Fibroblast of skin of scalp (primary cell): Measurements from ENCODE around the gene ORM1. TPM values are rescaled to one million over a fixed set of nuclear protein-coding genes. Genes with fewer than 3 reads are reported as not detected.
"Not testable (repeated sequence)": the region's sequence is repeated elsewhere in the genome, so short reads cannot be mapped to it uniquely, and the experiment has no call there.

Experiments
- DNase-seq: peaks from one replicate; pipeline ENCODE4 v3.0.0-alpha.2; 2013
- polyA plus RNA-seq, 2 experiments: library from polyadenylated mRNA; unstranded; fragments of 120-200 nt; gene quantifications; one replicate each; pipeline ENCODE4 v1.2.1, GENCODE V29; 2013; ENCODE audit not compliant: insufficient read length in 2 of 2

Gene ORM1
- polyA plus RNA-seq (2013, experiment 1 of 2; ENCODE audit: insufficient read length): not detected
- 0.37 TPM for polyA plus RNA-seq (2013, experiment 2 of 2; ENCODE audit: insufficient read length)

DNA sequence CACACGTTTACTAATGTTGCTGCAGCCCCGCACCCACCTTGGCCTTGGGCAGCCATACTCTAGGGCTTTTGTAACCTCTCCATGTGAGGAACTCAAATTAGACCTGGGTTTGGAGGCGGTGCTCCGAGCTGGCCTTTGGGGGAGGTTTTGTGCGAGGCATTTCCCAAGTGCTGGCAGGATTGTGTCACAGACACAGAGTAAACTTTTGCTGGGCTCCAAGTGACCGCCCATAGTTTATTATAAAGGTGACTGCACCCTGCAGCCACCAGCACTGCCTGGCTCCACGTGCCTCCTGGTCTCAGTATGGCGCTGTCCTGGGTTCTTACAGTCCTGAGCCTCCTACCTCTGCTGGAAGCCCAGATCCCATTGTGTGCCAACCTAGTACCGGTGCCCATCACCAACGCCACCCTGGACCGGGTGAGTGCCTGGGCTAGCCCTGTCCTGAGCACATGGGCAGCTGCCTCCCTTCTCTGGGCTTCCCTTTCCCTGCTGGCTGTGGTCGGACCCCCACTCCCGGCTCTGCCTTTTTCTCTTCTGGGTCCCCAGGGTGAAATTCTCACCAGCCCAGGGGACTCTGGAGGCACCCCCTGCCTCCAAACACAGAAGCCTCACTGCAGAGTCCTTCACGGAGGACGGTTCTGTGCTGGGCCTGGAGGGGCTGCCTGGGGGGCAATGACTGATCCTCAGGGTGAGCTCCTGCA is at the start of gene ORM1:
TSS of gene ORM1 (plus strand) at position 268 of the 701 bp plus-strand sequence. CDS start at position 304, 36 bp downstream.
- DNase-seq: not testable (repeated sequence)

DNA sequence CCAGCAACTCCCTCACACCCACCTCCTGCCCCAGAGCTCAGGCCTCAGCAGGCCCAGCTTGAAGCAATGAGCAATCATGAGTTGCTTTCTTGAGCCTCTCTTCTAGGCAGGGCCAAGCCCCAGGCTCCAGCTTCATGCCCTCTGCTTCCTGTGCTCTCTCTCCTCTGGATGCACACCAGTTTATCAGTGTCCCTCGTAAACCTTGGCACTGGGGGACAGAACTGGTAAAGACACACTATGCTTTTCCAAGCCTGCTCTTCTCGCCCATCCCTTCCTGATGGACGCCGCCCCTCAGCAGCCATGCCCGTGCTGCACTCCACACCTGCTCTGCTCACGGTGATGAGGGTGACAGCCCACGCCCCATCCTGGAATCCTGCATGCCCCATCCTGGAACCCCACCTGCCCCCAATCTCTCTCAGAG is 49.4 kb upstream of the ORM1 start:
- DNase-seq: no peak

- no peak for DNase-seq
Measured at GRCh38 chr9:114274217-114274616, 48.7 kb upstream of the ORM1 start.

DNA sequence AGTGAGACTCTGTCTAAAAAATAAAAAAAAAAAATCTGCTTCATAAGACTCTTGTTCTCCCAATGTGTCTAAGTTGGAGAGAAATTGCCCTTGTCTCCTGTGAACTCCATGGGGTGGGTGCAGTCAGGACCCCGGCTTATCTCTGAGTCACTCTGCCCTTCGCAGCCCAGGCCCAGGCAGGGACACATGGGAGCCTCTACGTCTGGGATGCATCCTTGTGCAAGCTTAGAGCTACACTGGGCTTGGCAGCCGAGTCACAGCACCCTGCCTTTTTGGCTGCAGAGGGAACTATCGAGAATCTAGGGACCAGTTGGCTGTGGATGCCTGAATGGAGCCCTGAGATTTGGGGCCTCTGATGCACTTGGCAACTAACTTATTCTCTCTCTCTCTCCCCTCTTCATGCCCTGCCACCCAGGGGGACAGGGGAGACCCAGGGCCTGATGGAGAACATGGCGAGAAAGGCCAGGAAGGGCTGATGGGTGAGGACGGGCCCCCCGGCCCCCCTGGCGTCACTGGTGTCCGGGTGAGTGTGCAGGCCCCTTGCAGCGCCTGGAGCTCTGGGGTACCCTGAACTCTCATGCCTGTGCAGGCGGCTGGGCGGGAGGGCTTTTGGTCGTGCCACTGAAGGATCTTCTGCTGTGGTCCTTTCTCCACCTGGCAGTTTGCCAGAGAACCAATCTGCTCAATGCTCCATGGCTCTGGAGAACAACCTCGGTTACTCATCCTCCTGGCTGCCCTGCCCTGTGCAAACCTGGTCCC is 47.5 kb upstream of the ORM1 start:
- peak; percentile 17 for DNase-seq

DNA sequence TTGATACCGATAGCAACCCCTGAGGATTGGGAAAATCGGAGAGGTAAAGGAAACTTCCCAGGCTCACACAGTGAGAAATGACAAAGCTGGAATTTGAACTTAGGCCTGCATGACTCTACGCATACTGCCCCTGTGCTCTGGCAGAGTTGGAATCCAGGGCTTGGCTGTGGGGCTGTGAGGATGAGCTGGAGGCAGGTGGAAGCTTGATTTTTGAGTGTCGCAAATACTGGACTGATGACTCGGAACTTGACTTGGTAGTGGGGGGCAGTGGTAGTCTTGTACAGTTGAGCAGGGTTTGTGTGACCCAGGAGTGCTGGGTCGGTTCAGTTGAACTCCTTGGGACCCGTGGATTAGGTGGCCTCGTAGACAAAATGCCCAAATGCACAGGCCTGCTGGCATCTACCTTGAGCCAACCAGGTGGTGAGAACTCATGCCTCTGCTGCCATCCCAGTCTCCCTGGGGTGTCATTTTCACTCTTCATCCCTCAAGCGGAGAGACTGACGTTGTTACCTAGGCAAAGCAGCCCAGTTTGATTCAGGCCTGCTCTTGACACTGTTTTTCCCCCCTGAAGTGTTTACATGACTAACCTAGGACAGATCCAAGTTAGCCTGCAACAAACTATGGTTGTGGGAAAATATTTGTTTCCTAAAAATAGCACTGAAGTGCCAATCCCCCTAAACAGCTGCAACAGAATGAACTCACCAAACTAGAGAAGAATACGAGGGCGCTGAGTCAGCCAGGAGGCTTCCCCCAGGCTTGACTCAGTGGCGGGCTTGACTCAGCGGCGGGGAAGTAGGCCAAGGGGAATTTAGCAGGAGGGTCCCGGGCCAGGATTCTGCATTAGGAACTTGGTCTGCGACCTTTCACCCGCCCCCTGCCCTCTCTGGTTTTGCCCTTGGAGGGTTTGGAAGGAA is 45.7 kb upstream of the ORM1 start:
- DNase-seq: peak; percentile 95

DNA sequence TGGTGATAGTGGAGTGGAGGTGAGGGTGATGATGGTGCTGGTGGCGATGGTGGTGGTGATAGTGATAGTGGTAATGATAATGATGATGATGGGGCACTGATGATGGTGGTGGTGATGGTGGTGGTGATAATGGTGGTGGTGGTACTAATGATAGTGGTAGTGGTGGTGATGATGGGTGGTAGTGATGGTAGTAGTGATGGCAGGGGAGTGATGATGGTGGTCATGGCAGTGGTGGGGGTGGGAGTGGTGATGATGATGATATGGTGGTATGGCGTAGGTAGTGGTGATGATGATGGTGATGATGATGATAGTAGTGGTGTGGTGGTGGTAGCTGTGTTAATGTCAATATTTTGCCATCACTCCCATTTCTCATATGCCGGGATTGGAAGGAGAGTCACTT is 44.5 kb upstream of the ORM1 start:
- DNase-seq: no peak

GRCh38 chr9:114278881-114279570 is 43.9 kb upstream of the ORM1 start:
- peak; percentile 84 for DNase-seq

DNA sequence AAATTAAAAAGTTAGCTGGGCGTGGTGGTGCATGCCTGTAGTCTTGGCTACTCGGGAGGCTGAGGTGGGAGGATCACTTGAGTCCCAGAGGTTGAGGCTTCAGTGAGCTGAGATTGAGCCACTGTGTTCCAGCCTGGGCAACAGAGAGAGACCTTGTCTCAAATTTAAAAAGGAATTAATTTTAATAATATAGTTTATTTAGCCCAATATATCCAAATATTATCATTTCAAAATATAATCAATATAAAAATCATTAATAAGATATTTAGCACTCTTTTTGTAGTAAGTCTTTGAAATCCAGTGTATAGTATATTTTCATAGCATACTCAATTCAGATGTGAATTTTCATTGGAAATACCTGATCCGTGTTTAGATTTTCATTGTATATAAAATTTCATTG is 43.2 kb upstream of the ORM1 start:
- no peak for DNase-seq

DNA sequence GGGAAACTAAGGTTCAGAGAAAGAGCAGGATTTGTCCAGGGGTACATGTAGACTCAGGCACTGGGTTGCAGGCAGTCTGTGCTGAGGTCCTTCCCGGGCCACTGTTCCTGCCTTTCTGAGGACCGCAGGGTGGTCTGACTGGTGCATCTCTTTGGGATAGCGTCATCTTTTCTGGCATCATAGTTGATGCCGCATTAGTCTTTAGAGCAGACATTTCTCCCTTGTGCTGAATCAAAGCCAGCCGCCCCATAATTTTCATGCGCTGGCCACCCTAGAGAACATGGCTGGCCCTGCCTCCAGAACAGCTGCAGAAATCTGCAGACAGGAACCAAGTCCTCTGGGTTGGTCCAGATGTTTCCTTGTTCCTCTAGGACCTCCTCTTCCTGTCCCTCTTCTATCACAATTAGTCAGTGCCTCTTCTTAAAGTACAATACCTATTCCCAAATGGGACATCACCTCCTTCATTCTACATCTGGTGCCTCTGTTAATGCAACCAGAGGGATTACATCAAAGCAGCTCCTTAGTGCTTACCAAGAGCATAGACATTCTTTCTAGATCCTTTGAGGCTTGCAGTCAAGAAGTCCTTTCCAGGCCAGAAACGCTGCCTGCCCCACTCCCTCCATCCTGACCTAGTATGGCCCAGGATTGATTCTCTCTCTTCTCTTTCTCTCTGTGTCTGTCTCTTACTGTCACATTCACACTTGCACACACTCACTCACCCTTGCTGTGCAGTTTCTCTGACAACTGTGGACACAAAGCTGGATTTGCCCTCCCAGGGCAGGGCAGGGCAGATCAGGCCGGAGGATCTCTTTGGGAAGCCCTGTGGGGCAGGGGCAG is 42.0 kb upstream of the ORM1 start:
- peak; percentile 91 for DNase-seq

DNA sequence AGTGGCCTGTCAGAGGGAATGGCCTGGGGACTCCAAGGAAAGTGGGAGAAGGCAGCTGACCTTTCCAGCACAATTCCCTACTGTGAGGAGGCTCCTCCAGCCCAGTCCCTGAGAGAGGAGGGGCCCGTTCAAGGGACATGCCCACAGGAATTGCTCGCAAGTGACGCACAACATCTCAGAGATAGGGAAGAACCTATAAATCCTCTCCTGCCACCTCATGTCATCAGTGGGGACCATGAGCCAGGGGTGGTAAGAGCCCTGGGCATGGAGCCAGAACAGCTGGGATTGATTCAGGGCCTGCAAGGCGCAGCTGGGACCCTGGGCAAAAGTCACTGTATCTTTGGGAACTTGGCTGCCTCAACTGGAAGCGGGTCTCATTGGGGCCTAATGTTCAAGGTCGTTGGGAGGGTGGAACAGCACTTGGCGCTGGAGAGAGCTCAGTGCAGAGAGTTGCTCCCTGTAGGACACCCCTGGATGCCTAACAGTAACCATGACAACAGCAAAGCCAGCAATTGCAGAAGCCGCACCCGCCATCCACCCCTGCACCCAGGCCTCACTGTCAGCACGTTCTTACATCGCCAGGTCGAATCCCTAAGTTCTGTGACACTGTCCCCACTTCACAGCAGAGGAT is 41.3 kb upstream of the ORM1 start:
- DNase-seq: peak; percentile 95

- DNase-seq: no peak
Measured at GRCh38 chr9:114282104-114282485, 40.8 kb upstream of the ORM1 start.

DNA sequence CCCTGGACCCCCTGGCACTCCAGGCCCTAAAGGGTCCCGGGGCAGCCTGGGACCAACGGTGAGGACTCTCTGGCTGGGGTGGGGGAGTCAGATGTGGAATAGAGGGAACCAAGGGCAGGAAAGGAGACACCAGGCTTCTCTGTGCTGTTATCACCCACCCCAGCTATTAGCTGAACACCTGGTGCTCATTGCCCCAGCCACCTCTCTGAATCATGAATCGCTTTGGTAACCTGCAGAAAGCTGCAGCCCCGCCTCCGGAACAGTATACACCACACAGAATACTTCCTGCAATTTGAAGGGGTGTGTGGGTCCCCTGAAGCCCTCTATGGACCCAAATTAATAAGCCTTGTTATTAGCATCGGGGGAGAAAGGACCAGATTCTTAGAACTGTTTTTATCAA is 40.4 kb upstream of the ORM1 start:
- no peak for DNase-seq

GRCh38 chr9:114282926-114283325 is 40.0 kb upstream of the ORM1 start:
- peak; percentile 95 for DNase-seq

GRCh38 chr9:114283551-114284111 is 39.3 kb upstream of the ORM1 start:
- DNase-seq: no peak

DNA sequence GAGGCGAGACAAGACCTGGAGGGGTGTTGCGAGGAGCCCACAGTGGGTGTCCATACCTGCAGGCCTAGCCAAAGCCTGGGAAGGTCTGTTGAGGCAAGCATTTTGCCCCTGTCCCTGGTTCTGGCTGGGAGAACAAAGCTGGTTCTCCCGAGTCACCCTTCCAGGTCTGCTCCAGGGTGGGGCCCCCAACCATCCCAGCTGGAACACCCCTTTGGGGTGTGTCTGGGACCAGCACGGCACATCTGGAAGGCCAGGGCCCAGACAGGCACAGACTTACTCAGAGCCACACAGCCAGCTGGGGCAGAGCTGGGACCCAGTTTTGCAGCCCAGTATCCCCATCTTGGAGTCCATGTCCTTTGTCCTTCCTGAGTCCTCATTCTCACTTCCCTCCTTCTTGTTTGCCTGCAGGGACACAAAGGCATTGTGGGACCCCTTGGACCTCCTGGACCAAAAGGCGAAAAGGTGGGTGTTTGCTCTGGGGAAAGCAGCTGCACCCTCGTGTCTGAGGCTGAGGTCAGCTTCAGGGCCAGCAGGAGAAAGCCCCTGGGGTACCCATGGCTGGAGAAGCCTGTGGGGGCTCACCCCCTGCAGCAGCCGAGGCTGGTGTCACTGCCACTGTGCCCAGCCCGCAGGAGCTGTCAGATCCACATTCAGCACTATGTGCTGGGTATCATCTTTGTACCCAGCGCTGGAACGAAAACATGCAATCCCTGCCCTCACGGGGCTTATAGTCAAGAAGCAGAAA is 38.4 kb upstream of the ORM1 start:
- DNase-seq: no peak

DNA sequence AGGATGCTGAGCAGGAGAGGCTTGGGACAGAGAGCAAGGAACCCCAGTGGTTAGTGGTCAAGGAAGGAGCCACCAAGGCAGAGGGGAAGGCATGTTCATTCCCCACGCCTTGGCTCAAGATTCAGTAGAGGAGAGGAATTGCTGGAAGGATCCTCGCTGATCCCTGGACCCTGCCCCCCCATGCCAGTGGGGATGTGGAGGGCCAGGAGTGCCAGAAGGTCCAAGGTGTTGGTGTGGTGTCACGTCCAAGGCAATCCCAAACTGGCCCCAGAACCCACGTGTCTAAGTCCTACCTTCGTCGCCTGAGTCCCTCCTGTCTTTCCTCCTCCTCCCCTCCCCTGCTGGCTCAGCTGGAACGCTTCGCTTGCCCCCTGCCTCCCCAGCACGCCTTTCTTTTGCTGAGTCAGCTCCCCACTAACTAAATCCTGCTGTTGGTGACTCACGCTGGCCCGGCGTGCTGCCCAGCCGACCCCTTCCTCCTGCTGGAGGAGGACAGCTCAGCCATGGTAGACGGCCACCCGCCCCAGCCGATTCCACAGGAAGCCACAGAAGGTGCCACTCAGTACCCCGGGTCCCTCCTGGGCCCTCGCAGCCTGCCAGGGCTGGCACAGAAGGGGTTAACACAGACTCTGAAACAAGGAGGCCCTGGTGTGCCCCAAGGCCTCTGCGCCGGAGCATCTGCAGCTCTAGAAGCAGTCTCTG is 37.6 kb upstream of the ORM1 start:
- peak; percentile 96 for DNase-seq

DNA sequence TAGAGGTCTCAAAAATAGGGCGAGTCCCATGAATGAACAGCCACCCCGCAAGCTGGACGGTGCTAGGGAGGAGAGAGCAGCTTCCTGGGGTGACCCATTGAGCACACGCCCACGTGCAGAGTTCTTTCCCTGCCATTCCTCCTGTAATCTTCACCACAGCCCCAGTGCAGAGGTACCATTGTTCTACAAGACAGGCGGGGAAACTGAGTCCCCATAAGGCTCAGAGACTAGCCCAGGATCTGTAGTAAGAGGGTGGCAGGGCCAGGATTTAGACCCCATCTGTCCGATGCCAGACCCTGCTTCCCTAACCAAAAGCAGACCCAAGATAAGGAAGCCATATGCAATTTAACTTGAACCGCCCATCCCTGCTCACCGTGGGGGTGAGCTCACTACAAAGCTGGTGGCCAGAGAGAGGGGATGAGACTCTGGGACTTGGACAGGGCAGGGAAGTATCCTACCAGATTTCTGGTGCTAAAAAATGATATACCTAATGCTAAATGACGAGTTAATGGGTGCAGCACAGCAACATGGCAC is 36.7 kb upstream of the ORM1 start:
- DNase-seq: no peak

- DNase-seq: peak; percentile 27
Measured at GRCh38 chr9:114287001-114287762, 35.7 kb upstream of the ORM1 start.
